SK-N-SH (cell line): Measurements from ENCODE around the gene LSM3. TPM values are rescaled to one million over a fixed set of nuclear protein-coding genes. Genes with fewer than 3 reads are reported as not detected.

ENCODE experiments used
- CTCF ChIA-PET: fragments of 300-600, 350-600 bp; formaldehyde crosslinking; extraction: SDS; loops from one replicate; lab custom pipeline; 2021; lab: Yijun Ruan, JAX
- POLR2A ChIA-PET: fragments of 350-600 bp; sonication (Branson Sonifier 250); formaldehyde crosslinking; extraction: SDS; loops from one replicate; lab custom pipeline; 2020; ENCODE audit warnings: antibody characterized with exemption, inconsistent platforms; lab: Yijun Ruan, JAX
- DNase-seq: peaks from one replicate; pipeline ENCODE4 v3.0.0; 2012
- H2AFZ ChIP-seq: fragments of 200-600 bp; sonication (generic); 2 replicates; pipeline ENCODE4 v1.8.1; 2016; ENCODE audit warnings: antibody characterized with exemption, mild to moderate bottlenecking, low read depth
- H3F3A ChIP-seq: fragments of 200-600 bp; sonication (generic); replicated peaks from 2 replicates; pipeline ENCODE3; 2016; ENCODE audit warnings: antibody characterized with exemption, mild to moderate bottlenecking; ENCODE audit not compliant: insufficient read depth
- H3K27ac ChIP-seq, 2 experiments: fragments of 200-500 bp in 1 of 2; fragments of 200-600 bp in 1 of 2; sonication (Bioruptor generic) in 1 of 2; sonication (generic), shearing (Covaris generic) in 1 of 2; 2 replicates each; pipeline versions ENCODE4 v1.5.1 to v1.6.1; 2014 to 2016; ENCODE audit warnings: low read depth in 2 of 2, inconsistent platforms in 1 of 2, low read length in 1 of 2, mild to moderate bottlenecking in 1 of 2, mixed read lengths in 1 of 2
- H3K27me3 ChIP-seq: fragments of 200-600 bp; sonication (generic), shearing (Covaris generic); 2 replicates; pipeline ENCODE4 v1.6.1; 2016; ENCODE audit warnings: mixed run types; ENCODE audit not compliant: insufficient read depth
- H3K36me3 ChIP-seq, 2 experiments: fragments of 200-500 bp in 1 of 2; fragments of 200-600 bp in 1 of 2; sonication (Bioruptor generic) in 1 of 2; sonication (generic) in 1 of 2; replicated peaks in 1 of 2; 2 replicates each; pipeline versions ENCODE3 to v1.5.1; 2014 to 2016; ENCODE audit warnings: low read length in 1 of 2, mild to moderate bottlenecking in 1 of 2; ENCODE audit not compliant: insufficient read depth in 2 of 2, control insufficient read depth in 1 of 2
- H3K4me1 ChIP-seq, 2 experiments: fragments of 200-500 bp in 1 of 2; fragments of 200-600 bp in 1 of 2; sonication (Bioruptor generic) in 1 of 2; sonication (generic), shearing (Covaris generic) in 1 of 2; 2 replicates each; pipeline versions ENCODE4 v1.5.1 to v1.6.1; 2014 to 2016; ENCODE audit warnings: low read depth in 1 of 2, low read length in 1 of 2, mixed run types in 1 of 2; ENCODE audit not compliant: insufficient read depth in 2 of 2, control insufficient read depth in 1 of 2
- H3K4me2 ChIP-seq: fragments of 200-600 bp; sonication (generic), shearing (Covaris generic); 2 replicates; pipeline ENCODE4 v1.6.1; 2017; ENCODE audit warnings: mixed run types
- H3K4me3 ChIP-seq, 2 experiments: fragments of 200-500 bp in 1 of 2; fragments of 200-600 bp in 1 of 2; sonication (Bioruptor generic) in 1 of 2; sonication (generic), shearing (Covaris generic) in 1 of 2; 2 replicates each; pipeline versions ENCODE4 v1.5.1 to v1.8.1; 2014 to 2016; ENCODE audit warnings: low read depth in 2 of 2, inconsistent platforms in 1 of 2, low read length in 1 of 2, mild to moderate bottlenecking in 1 of 2, mixed read lengths in 1 of 2, moderate library complexity in 1 of 2
- H3K79me2 ChIP-seq: fragments of 200-600 bp; sonication (generic); 2 replicates; pipeline ENCODE4 v1.8.1; 2017; ENCODE audit warnings: mild to moderate bottlenecking; ENCODE audit not compliant: insufficient read depth
- H3K9ac ChIP-seq: fragments of 200-600 bp; sonication (generic); 2 replicates; pipeline ENCODE4 v1.6.1; 2017; ENCODE audit warnings: mixed run types
- H3K9me2 ChIP-seq: fragments of 200-600 bp; sonication (generic); 2 replicates; pipeline ENCODE4 v1.6.1; 2017; ENCODE audit warnings: mixed run types
- H3K9me3 ChIP-seq: fragments of 200-600 bp; sonication (generic); 2 replicates; pipeline ENCODE4 v1.6.1; 2017; ENCODE audit warnings: mixed run types, mild to moderate bottlenecking, moderate library complexity
- H4K20me1 ChIP-seq: fragments of 200-600 bp; sonication (generic); 2 replicates; pipeline ENCODE4 v1.6.1; 2017; ENCODE audit warnings: mild to moderate bottlenecking, mixed run types; ENCODE audit not compliant: insufficient read depth
- MXI1 ChIP-seq: IDR thresholded peaks from 2 replicates; pipeline ENCODE4 v1.6.1; 2012; ENCODE audit warnings: mild to moderate bottlenecking, low read depth, low read length, improper control_type of control experiment
- NRF1 ChIP-seq: IDR thresholded peaks from 2 replicates; pipeline ENCODE4 v1.6.1; 2012; ENCODE audit warnings: low read depth, mild to moderate bottlenecking, low read length
- RFX5 ChIP-seq: IDR thresholded peaks from 2 replicates; pipeline ENCODE4 v1.6.1; 2012; ENCODE audit warnings: mild to moderate bottlenecking, improper control_type of control experiment, low read length
- TCF12 ChIP-seq: IDR thresholded peaks from 2 replicates; pipeline ENCODE4 v1.4.0; 2012
- TEAD4 ChIP-seq: IDR thresholded peaks from 2 replicates; pipeline ENCODE4 v1.4.0; 2012; ENCODE audit warnings: mild to moderate bottlenecking, borderline replicate concordance; ENCODE audit not compliant: insufficient read depth
- USF2 ChIP-seq: fragments of 150-350 bp; IDR thresholded peaks from 2 replicates; pipeline ENCODE4 v1.6.1; 2017; ENCODE audit warnings: antibody characterized with exemption, low read length, low read depth, borderline replicate concordance
- ZBTB33 ChIP-seq: IDR thresholded peaks from 2 replicates; pipeline ENCODE4 v1.4.0; 2012; ENCODE audit warnings: low read depth, borderline replicate concordance
- WGBS: methylation state at CpG from one replicate; pipeline ENCODE4 v1.1.6; 2017; ENCODE audit warnings: low lambda C conversion rate; 5-methylcytosine and 5-hydroxymethylcytosine counted together
- polyA plus RNA-seq, 3 experiments: library from polyadenylated mRNA; depleted of rRNA; stranded (reverse); fragments of >200 nt; gene quantifications; 2 replicates each; pipeline ENCODE4 v1.2.3, GENCODE V29; 2012

Gene LSM3
- polyA plus RNA-seq, 1 of the 3 experiments (the other 2 are of a cell fraction) = 5.1 TPM

- H3K9me2 ChIP-seq = no peaks in the 10 kb centered on the region
- no peak overlapping the region for H3K4me2 ChIP-seq
- H3K4me3 ChIP-seq = no peak overlapping the region
- H3K27ac ChIP-seq = no peak overlapping the region
- TF ChIP-seq USF2 = no peak
- H3K9me3 ChIP-seq = peaks cover 9% of the 10 kb centered on the region; the same call in 1 of the 2 replicates
- no peak overlapping the region for H2AFZ ChIP-seq
- no peaks in the 10 kb centered on the region for H3F3A ChIP-seq
- peaks cover 89 to 91% of the 10 kb centered on the region in 2 experiments for H3K36me3 ChIP-seq
- WGBS = 88% methylated on average over 14 of the region's 14 CpGs
- peaks cover 74% of the 10 kb centered on the region for H3K79me2 ChIP-seq
- no peak for DNase-seq
- H4K20me1 ChIP-seq = 0 out of 2 replicates have a peak, but pooled peaks cover 3% of the 10 kb centered on the region
- no peak overlapping the region for H3K9ac ChIP-seq
- H3K4me1 ChIP-seq = no peaks in the 10 kb centered on the region
- ChIA-PET CTCF (interaction anchor here (2.0 kb wide), 1 partner anchor 9 kb away, joined by 7 read pairs; no protein-coding TSS in a partner anchor), POLR2A (no interaction called here)
- H3K27me3 ChIP-seq = no peaks in the 10 kb centered on the region
These were observed 20.2 kb upstream of the LSM3 start for GRCh38 chr3:14158370-14158769.

GRCh38 chr3:14159426-14159825 lies 19.2 kb upstream of the LSM3 start:
- H3K4me1 ChIP-seq = no peaks in the 10 kb centered on the region
- ChIA-PET CTCF (interaction anchor here (2.0 kb wide), 1 partner anchor 10 kb away, joined by 7 read pairs; no protein-coding TSS in a partner anchor), POLR2A (interaction anchor here (1.0 kb wide), 1 partner anchor 34 kb away, joined by 3 read pairs; the partner anchor contains the start of genes CHCHD4 and TMEM43)
- H4K20me1 ChIP-seq = no peaks in the 10 kb centered on the region
- no peaks in the 10 kb centered on the region for H3F3A ChIP-seq
- H3K9me3 ChIP-seq = peaks cover 9% of the 10 kb centered on the region; the same call in 1 of the 2 replicates
- H3K79me2 ChIP-seq = peaks cover 71% of the 10 kb centered on the region
- no peak overlapping the region for H3K4me2 ChIP-seq
- no peak overlapping the region for H3K4me3 ChIP-seq
- no peaks in the 10 kb centered on the region for H3K9me2 ChIP-seq
- no peak overlapping the region for H2AFZ ChIP-seq
- TF ChIP-seq ZBTB33 (no peak), USF2 (no peak), NRF1 (no peak), TEAD4 (no peak), RFX5 (no peak), TCF12 (no peak), MXI1 (no peak)
- no peak overlapping the region for H3K27ac ChIP-seq
- peaks cover 87 to 92% of the 10 kb centered on the region in 2 experiments for H3K36me3 ChIP-seq
- no peaks in the 10 kb centered on the region for H3K27me3 ChIP-seq
- WGBS = 95% methylated on average over 8 of the region's 8 CpGs
- DNase-seq = no peak
- H3K9ac ChIP-seq = no peak overlapping the region
